GM21367 (cell line): ENCODE results near the gene ZNF793.
A peak's percentile ranks its signal among the peaks of the same experiment; 100 is the strongest.

Source experiments
- ATAC-seq: cut with Tn5 transposase; IDR thresholded peaks from one replicate; pipeline ENCODE4 v1.9.1; 2021; ENCODE audit not compliant: unreplicated experiment

Gene ZNF793

GRCh38 chr19:37506387-37507166 lies at the start of gene ZNF793:
Gene ZNF793, plus strand, starts transcription at chr19:37506939. Its CDS starts 16,501 bp downstream, at chr19:37523440.
- ATAC-seq: peak; percentile 57

DNA sequence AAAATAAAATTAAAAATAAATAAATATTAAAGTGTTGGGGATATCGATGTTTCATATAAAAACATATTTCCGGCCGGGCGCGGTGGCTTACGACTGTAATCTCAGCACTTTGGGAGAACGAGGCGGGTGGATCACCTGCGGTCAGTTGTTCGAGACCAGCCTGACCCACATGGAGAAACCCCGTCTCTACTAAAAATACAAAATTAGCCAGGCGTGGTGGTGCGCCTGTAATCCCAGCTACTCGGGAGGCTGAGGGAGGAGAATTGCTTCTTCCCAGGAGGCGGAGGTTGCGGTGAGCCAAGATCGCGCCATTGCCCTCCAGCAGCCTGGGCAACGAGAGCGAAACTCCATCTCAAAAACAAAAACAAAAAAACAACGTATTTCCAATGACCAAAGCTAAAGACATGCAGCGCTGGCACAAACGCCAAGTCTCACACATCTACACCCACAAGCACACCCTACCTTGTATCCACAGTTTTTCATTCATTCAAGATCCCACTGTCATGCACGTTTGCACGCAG lies 40.4 kb upstream of the ZNF793 start:
- no peak for ATAC-seq

- ATAC-seq: peak; percentile 64
These were observed 39.7 kb upstream of the ZNF793 start, which contains the start of gene ZNF569 for GRCh38 chr19:37466798-37467607. Gene ZNF569, minus strand, starts transcription at chr19:37467444. Its CDS starts 22,523 bp downstream, at chr19:37444921.

DNA sequence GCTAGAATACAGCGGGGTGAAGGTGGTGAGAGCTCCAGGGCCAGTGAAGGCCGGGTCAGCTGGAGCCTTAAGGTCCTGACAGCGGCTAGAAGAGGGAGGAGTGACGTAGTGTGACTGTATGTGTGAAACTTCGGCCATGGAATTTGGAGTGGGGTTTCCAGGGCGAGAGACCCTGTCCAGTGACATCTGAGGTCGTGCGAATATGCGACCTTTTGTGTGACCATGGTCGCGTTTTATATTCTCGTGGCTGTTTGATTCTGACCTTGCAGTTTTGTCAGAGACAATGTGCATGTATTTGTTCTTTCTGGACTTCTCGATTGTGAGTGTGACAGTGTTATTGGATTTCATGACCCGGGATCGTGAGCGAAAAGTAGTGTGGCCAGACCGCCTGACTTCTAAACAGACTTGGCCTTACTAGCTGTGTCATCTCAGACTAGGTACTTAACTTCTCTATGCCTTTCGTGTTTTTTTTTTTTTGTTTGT lies 39.1 kb upstream of the ZNF793 start:
- no peak for ATAC-seq

- peak; percentile 33 for ATAC-seq
These were observed 37.6 kb upstream of the ZNF793 start, which contains the start of gene ZNF570 for GRCh38 chr19:37468961-37469777. Gene ZNF570, plus strand, starts transcription at chr19:37469356. Its CDS starts 999 bp downstream, at chr19:37470355.

DNA sequence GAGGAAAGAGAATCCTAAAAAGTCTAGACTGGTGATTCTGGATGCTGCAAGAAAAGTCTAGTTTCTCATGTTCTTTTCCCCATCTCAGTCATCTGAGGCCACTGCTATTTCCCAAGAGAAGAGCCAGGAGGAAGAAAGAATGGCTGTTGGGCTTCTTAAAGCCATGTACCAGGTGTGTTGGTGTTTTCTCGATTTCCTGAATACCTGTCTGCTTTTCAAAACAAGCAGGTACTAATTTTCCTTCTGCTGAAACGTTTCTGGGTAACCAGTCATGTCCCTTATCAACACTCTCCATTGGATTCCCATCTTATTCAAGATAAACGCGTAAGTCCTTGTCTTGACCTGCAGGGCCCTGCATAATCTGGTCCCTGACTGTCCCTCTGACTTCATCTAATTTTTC lies 36.5 kb upstream of the ZNF793 start:
- ATAC-seq: no peak

GRCh38 chr19:37472165-37472564 lies 34.6 kb upstream of the ZNF793 start:
- ATAC-seq: no peak

DNA sequence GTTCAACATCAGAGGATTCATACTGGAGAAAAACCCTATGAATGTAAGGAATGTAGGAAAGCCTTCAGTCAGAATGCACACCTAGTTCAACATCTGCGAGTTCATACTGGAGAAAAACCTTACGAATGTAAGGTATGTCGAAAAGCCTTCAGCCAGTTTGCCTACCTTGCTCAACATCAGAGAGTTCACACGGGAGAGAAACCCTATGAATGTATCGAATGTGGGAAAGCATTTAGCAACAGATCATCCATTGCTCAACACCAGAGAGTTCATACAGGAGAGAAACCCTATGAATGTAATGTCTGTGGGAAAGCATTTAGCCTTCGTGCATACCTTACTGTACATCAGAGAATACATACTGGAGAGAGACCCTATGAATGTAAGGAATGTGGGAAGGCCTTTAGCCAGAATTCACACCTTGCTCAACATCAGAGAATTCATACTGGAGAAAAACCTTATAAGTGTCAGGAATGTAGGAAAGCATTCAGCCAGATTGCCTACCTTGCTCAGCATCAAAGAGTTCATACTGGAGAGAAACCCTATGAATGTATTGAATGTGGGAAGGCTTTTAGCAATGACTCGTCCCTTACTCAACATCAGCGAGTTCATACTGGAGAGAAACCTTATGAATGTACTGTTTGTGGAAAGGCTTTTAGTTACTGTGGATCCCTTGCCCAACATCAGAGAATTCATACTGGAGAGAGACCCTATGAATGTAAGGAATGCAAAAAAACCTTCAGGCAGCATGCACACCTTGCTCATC lies 22.2 kb upstream of the ZNF793 start:
- no peak for ATAC-seq

GRCh38 chr19:37492213-37492612 lies 14.5 kb upstream of the ZNF793 start:
- ATAC-seq: no peak

- no peak for ATAC-seq
These were observed 767 bp upstream of the ZNF793 start for GRCh38 chr19:37505958-37506386.

GRCh38 chr19:37507167-37507464 lies 377 bp downstream of the ZNF793 start:
- ATAC-seq: no peak

GRCh38 chr19:37511186-37511585 lies 4.4 kb downstream of the ZNF793 start:
- no peak for ATAC-seq

DNA sequence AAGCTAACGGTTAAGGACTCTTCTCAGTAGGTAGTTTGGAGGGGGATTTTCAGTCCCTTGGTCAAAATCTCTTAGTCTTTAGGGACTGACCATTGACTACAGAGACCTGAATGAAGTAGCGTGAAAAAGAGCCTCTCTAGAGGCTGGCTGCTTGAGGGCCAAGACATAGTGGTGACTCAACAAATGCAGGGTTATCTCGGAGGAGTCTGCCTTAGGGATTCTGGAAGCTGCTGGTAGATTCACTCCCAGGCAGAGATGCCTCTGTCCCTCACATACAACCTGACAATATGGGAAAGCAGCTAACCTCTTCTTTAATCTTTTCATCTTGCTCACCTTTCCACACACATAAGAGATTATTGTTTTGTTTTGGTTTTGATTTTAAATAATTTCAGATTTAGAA lies 5.1 kb downstream of the ZNF793 start:
- no peak for ATAC-seq

DNA sequence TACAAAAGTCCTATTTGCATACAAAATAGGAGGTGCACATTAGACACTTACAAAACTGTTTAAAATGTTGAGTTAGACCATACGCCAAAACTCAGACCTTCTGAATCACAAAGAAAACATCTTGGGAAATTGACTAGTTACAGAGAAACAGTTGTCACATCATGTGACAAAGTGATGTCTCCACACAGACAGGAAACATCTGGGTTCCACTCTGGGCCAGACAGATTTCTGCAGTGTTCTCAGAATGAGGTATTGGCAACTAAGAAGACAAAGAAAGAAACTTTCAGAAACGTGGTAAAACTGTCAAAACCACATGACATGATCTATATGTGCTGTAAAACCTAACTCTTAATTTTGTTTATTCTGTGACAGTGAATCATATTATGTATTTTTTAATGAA lies 6.7 kb downstream of the ZNF793 start:
- ATAC-seq: no peak

DNA sequence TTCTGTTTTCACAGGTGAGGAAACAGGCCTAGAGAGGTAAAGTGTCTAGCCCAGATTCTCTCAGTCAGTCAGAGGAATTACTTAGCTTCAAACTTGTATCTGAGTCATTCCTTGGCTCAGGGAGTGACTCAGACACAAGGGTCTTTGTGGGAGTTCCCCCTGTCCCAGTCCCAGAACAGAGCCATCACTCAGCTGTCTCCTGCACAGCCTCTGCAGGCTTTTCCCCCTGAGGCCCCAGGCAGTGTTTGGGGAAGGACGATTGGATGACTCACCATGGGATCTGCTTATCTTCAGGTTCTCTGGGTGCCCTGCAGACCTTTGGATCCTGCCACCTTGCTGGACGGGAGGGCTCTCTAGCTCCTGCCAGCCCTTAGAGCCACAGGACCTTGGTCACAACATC lies 13.2 kb downstream of the ZNF793 start:
- no peak for ATAC-seq

DNA sequence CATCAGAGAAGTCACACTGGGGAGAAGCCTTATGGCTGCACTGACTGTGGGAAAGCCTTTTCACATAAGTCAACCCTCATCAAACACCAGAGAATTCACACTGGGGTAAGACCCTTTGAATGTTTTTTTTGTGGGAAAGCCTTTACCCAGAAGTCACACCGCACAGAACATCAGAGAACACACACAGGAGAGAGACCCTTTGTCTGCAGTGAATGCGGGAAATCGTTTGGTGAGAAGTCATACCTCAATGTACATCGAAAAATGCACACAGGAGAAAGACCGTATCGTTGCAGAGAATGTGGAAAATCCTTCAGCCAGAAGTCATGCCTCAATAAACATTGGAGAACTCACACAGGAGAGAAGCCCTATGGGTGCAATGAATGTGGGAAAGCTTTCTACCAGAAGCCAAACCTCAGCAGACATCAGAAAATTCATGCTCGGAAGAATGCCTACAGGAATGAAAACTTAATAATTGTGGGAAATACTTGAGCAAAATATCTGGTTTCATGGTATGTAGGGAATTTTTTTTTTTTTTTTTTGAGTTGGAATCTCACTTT lies 30.7 kb downstream of the ZNF793 start:
- ATAC-seq: no peak

DNA sequence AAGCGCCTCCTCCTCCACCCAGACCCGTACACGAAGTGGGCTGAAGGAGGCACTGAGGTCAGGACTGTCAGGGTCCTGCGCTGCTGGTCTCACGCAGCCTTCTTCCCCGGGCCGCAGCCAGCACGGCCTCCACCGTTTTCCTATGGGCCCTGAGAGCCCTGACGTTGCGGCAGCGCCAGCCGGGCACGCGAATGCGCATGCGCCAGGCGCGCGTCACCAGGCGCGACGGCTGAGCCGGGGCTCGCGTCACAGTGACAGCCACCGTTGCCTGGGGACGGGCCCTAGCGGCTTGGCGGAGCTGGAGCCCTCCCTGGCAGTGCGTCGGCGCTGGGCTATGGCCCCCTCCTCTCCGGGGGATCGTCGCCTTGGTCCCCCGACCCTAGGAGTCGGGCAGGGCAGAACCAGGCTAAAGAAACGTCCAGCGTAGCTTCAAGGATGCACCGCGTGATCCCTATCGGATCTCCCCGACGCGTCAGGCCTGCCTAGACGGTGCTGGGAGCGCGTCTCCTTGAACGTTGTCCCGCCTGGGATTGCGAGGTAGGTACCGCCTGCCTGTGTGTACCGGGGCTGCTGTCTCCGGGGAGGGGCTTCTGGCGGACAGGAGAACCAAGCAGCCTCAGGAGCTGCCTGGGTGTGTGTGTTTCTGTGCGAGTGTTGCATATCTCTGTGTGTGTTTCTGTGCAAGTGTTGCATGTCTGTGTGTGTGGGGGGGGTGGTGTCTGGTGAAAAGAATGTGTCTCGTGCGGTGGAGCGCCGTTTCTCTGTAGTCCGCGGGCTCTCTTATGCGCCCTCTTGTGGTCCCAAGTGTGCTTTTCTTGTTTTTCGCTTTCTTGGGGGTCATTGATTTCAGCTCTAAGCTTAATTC lies 44.6 kb downstream of the ZNF793 start:
- ATAC-seq: no peak

- no peak for ATAC-seq
These were observed 56.8 kb downstream of the ZNF793 start for GRCh38 chr19:37563518-37563917.
